ENCODE data around the gene HOXA9.

The HOXA9 gene

DNA sequence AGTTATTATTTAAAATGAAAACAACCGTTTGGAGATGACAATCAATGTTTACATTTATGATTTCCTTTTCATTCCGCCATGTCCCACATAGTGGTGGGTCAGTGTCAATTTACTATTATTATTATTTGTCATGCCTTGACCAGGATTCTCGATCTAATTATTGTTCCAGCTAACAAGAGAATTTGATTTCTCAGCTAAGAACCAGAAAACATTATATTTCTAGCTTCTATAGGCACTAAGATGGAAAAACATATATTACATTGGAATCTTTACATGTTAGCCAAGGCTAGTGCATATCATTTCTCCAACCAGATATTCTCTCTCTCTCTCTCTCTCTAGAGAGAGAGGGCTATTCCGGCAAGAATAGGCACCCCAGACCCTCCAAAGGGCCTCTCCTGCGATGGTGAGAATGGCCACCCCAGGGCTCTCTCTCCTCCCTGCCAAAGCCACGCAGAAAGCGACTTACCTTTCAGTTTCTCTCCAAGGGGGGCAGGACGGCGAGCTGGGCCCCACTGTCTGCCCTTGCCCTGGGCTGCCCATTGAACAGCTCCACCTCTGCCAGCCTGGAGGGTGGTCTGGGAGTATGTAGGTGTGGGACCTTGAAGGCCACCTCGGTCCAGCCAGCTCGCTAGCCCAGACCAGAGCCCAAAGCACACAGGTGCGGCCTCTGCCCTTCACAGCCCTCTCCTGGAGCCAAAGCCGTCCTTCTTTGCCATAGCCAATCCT lies 15.3 kb downstream of the HOXA9 start:
- peak; percentile 17 for ATAC-seq
- DNase-seq, result peak in 1 of 2 donors; percentile 9
- Mint-ChIP-seq H3K4me3 (peak overlapping the region; percentile 79 to 87), H3K27ac (no peak overlapping the region), H3K4me1 (peaks cover 44% of the 10 kb centered on the region), H3K9me3 (no peaks in the 10 kb centered on the region), H3K27me3 (peaks cover 100% of the 10 kb centered on the region)

DNA sequence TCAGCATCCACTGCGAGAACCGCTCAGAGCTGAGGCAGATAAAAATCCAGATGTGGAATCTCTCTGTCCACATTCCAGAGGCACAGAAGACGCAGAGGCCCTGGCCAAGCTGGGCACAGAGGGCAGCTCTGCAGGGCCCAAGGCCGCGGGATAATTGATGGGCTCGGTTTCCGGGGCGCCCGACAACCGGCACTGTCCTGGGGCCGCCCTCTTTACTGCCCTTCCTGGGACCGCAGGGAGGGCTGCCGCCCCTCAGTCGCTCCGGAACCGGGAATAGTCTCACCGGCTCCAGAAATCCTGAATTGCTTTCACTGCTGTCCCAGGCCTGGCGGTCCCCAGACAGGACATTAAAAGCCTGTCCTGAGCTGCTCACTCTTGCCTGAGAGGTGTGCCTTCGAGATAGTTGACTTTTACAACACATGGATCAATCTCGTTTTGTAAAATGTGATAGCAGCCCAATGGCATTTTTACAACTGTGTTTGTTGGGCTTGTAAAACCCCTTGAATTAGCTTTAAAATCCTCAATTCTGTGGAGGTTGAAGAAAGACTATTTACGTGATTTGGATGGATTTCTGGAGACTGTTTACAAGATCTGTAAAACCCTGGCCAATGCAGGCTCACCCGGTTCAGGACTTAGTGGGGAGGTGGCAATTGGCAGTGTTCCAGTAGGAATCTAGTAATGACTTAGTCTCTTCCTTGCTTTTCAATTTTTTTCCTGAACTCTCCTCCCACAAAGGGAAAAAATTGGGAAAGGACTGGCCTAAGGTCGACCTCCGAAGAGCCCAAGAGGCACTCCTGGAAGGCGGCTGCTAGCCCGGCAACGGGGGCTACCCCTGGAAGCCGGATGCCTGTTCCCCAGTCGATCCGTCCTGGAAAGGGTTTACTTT lies 16.3 kb downstream of the HOXA9 start:
- DNase-seq (no peak), ATAC-seq (no peak)
- peaks cover 94% of the 10 kb centered on the region for H3K27me3 Mint-ChIP-seq
- H3K4me3 Mint-ChIP-seq, result no peak overlapping the region
- H3K4me1 Mint-ChIP-seq, result peaks cover 35% of the 10 kb centered on the region
- no peaks in the 10 kb centered on the region for H3K9me3 Mint-ChIP-seq
- no peak overlapping the region for H3K27ac Mint-ChIP-seq

DNA sequence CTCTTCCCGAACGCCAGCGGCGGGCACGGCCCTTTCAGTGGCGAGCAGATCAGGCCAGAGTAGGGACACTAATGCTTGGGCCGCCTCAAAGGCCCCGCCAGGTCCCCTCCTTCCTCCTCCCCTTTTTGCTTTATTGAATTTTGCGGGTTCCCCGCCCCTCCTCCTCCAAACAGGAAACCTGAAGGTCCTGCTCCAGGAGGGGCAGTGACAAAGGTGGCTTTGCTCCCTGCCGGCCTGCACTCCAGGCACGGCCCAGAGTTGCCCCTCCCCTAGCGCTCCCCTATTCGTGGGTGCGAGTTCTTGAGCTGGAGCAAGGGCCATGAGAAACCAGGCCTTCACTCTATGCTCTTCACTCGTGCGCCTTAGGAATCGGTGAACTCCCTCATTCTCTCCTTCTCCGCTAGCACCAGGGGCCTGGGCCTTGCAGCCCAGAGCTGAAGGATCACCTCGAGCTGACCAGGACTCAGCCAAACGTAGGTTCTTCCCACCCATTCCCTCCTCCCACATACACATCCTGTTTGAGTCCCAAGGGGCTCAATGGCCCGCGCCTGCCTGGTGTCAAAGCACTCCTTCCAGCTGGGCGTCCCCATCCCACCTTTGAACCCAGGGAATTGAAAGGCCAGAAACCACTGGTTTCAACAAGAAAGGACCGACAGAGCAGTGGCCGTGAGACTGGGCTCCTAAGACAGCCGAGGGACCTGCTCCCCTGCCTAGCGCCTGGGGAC lies 17.1 kb downstream of the HOXA9 start:
- Mint-ChIP-seq H3K9me3 (no peaks in the 10 kb centered on the region), H3K27me3 (peaks cover 86% of the 10 kb centered on the region), H3K27ac (no peak overlapping the region), H3K4me3 (peak overlapping the region; percentile 69 to 78), H3K4me1 (peaks cover 35% of the 10 kb centered on the region)
- no peak for DNase-seq
- ATAC-seq, result no peak

DNA sequence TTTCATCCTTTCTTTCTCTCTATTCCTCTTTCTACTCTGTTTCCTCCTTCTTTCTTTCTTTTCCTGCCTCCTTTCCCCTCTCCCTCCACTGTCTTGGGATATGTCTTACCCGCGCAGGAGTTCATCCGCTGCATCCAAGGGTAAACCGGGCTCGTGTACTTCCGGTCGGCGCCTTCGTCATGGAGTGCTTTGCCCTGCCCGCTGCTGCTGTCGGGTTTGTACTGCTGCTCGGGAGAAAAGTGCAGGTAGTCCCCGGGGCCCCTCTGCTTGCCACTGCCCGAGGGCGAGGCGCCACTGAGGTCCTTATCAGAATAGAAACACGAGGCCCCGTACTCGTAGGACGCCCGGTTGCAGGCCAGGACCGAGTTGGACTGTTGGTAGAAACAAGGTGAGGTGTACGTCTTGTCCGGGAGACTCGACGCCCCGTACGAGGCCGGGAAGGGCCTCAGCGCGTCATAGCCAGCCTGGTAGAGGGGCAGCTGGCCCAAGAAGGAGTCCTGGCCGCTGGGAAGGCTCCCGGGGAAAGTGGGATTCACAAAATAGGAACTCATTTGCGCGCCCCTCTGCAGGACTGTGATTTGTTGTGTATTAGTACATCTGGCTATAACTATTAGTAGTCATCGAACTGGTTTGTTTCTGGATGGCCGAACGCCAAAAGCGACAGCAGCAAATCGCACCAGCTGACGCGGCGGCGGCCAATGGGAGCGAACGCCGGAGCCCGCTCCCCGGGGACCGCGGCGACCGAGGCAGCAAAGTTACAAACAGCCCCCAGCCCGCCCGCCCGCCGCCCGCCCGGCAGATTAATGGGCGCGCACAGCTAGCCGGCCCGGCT lies 17.9 kb downstream of the HOXA9 start, which contains the start of gene HOXA6:
HOXA6 (minus strand) TSS at position 576 of the 832 bp plus-strand sequence; CDS start at position 551, 25 bp downstream.
- ATAC-seq (no peak), DNase-seq (no peak)
- Mint-ChIP-seq H3K9me3 (no peaks in the 10 kb centered on the region), H3K27me3 (peaks cover 85% of the 10 kb centered on the region), H3K27ac (no peak within 1 kb of the TSS), H3K4me1 (peaks cover 33% of the 10 kb centered on the region), H3K4me3 (peak within 1 kb of the TSS; percentile 69 to 78)

DNA sequence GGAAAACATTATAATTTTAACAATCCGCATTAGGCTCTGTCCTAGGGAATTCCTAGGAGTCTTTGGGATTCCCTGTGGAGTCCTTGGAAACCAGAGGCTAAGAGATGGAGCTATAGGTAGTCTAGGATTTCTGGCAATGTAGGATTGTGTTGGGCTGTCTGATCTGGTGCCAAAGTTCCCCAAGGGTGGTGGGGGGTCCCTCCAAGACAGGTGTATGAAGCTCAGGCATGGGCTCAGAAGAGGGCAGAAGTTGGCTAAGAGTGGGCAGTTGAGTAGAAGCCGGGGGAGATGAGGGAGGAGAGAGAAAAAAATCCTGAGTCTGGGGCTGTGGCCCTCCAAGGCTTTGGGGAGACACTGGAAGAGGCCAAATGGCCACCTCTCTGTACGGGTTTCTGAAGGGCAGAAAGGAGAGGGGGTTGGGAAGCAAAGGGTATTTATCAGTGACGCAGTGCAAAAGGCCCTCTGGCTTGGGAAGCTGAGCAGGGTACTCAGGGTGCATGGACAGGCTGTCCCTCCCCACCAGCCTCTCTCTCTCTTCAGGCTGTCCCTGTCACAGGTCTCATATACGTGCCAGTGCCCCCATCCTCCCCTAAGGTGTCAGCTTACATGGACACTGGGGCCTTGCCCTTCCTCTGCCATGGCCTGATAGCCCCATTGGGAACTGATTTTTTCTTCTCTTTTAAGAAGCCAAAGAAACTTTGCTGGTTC lies 18.7 kb downstream of the HOXA9 start:
- peaks cover 85% of the 10 kb centered on the region for H3K27me3 Mint-ChIP-seq
- no peak overlapping the region for H3K4me3 Mint-ChIP-seq
- ATAC-seq (no peak), DNase-seq (no peak)
- no peak overlapping the region for H3K27ac Mint-ChIP-seq
- no peaks in the 10 kb centered on the region for H3K9me3 Mint-ChIP-seq
- H3K4me1 Mint-ChIP-seq, result peaks cover 26% of the 10 kb centered on the region

DNA sequence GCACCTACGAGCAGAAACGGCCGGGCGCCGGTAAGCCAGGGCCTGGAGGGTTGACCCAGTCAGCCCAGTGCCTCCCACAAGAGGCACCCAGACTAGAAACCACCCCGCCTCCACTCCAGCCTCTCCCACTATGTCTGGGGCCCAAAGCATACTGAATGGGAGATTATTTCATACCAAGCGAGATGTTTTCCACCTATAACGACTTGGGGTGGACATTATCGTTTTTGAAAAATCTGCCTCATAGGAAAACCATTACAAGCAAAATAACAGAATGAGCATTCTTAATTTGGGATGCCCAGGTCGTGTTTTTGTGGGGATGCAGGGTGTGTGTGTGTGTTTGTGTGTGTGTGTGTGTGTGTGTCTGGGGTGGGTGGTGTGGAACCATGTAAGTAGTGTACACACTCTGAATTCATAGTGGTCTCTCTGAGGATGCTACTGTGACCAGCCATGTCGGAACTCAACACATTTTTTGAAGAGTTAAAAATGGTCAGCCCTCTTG lies 19.4 kb downstream of the HOXA9 start:
- no peak for ATAC-seq
- no peaks in the 10 kb centered on the region for H3K9me3 Mint-ChIP-seq
- no peak overlapping the region for H3K27ac Mint-ChIP-seq
- DNase-seq, result no peak
- peaks cover 19% of the 10 kb centered on the region for H3K4me1 Mint-ChIP-seq
- no peak overlapping the region for H3K4me3 Mint-ChIP-seq
- peaks cover 85% of the 10 kb centered on the region for H3K27me3 Mint-ChIP-seq

DNA sequence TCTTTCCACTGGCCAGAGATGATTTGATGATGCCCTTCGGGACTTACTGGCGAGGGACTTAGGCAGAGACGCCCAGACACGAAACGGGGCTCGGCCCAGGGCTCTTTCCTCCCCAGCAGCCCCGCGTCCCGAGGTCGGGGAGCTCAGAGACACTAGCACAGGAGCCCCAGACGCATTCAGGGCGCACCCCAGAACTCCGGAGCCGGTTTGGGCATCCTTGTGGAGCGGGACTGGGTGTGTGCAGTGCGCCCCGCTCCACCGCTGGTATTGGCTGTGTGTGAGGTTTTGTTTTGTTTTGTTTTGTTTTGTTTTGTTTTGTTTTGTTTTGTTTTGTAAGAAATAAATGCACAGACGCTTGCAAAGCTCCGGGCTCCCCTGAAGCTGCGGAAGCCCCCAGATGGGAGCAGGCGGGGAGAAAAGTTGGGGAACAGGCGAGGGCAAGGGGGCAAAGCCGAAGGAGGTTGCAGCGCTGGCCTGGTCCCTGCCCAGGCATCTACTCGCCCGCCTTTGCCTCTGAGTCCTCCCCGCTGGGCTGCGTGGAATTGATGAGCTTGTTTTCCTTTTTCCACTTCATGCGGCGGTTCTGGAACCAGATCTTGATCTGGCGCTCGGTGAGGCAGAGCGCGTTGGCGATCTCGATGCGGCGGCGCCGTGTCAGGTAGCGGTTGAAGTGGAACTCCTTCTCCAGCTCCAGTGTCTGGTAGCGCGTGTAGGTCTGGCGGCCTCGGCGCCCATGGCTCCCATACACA lies 20.0 kb downstream of the HOXA9 start:
- DNase-seq (no peak), ATAC-seq (no peak)
- no peak overlapping the region for H3K27ac Mint-ChIP-seq
- H3K4me1 Mint-ChIP-seq, result peaks cover 12% of the 10 kb centered on the region
- peaks cover 79% of the 10 kb centered on the region for H3K27me3 Mint-ChIP-seq
- H3K9me3 Mint-ChIP-seq, result no peaks in the 10 kb centered on the region
- no peak overlapping the region for H3K4me3 Mint-ChIP-seq

DNA sequence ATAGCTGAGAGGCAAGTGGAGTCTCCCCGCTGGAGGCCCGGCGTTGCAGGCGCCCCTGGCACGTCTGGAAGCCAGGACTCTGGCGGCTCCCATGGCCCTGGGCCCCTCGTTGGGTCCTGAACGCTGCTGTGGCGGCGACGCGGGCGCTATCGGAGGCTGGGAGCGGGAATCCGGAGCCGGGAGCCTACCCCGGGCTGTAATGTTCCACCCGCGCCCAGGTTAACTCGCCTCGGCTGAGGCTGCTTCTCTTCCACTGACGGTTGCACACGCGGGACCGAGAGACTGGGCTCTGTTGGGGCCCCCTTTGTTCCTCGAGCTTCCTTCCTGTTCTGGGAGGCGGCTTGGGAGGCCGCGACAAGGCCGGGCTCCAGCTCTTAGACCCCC lies 20.6 kb downstream of the HOXA9 start:
- Mint-ChIP-seq H3K4me1 (peaks cover 9% of the 10 kb centered on the region), H3K4me3 (no peak overlapping the region), H3K9me3 (no peaks in the 10 kb centered on the region), H3K27me3 (peaks cover 77% of the 10 kb centered on the region), H3K27ac (no peak overlapping the region)
- ATAC-seq (no peak), DNase-seq (no peak)

DNA sequence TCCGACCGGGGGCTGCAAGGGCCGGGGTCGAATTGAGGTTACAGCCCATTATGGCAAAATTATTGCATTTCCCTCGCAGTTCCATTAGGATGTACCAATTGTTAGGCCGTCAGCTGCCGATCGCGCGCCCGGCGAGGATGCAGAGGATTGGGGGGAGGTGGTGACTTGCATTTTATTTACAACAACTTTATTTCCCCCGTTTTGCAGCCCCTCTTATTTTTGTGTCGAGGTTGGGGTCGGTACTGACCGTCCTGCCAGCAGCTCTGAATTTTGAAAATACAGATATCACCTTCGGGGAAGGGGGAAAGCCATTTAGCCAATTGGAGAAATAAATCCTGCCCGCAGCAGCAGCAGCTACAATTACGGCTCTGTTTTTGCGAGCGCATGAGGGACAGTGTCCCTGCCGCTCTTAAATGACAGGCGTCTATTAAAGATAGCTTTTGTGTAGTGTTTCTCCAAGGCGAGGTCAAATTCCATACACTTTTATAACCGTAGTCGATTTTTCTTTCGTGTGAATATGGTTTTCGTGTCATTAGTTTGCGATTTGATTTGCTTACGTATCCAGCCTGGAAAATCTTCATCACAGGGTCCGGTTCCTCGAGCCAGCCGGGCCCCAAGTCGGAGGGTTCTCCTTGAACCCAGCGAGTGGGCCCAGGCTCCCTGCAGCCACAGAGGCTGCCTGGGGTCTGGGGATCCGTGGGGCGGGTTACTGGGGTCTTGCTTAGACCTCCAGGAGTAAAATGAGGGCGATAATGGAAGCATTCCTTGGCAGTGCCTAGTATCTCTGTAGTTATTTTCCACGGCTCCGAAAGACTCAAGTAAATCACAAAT lies 21.2 kb downstream of the HOXA9 start:
- ATAC-seq, result no peak
- DNase-seq, result no peak
- H3K9me3 Mint-ChIP-seq, result no peaks in the 10 kb centered on the region
- peaks cover 76% of the 10 kb centered on the region for H3K27me3 Mint-ChIP-seq
- H3K4me1 Mint-ChIP-seq, result peaks cover 9% of the 10 kb centered on the region
- H3K4me3 Mint-ChIP-seq, result no peak overlapping the region
- H3K27ac Mint-ChIP-seq, result no peak overlapping the region

DNA sequence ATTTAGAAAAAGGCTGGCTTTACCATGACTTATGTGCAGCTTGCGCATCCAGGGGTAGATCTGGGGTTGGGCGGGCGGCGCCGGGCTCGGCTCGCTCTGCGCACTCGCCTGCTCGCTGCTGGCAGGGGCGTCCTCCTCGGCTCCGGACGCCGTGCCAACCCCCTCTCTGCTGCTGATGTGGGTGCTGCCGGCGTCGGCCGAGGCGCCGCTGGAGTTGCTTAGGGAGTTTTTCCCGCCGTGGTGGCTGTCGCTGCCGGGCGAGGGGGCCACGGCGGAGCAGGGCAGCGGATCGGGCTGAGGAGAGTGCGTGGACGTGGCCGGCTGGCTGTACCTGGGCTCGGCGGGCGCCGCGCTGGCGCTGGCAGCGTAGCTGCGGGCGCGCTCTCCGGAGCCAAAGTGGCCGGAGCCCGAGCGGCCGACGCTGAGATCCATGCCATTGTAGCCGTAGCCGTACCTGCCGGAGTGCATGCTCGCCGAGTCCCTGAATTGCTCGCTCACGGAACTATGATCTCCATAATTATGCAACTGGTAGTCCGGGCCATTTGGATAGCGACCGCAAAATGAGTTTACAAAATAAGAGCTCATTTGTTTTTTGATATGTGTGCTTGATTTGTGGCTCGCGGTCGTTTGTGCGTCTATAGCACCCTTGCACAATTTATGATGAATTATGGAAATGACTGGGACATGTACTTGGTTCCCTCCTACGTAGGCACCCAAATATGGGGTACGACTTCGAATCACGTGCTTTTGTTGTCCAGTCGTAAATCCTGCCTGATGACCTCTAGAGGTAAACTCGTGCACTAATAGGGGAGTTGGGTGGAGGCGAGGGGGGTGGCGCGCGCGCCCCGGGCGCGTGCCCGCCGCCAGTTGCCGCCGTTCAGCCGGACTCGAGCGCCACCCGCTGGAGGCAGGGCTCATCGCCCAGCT lies 22.1 kb downstream of the HOXA9 start, which contains the start of gene HOXA5:
HOXA5 (minus strand) TSS at position 659 of the 927 bp plus-strand sequence; CDS start at position 585, 74 bp downstream.
- DNase-seq (no peak), ATAC-seq (no peak)
- Mint-ChIP-seq H3K4me3 (peak within 1 kb of the TSS in 1 of 2 donors; percentile 42), H3K27me3 (peaks cover 75% of the 10 kb centered on the region), H3K27ac (peak within 1 kb of the TSS in 1 of 2 donors; percentile 32), H3K4me1 (peaks cover 5% of the 10 kb centered on the region), H3K9me3 (no peaks in the 10 kb centered on the region)

DNA sequence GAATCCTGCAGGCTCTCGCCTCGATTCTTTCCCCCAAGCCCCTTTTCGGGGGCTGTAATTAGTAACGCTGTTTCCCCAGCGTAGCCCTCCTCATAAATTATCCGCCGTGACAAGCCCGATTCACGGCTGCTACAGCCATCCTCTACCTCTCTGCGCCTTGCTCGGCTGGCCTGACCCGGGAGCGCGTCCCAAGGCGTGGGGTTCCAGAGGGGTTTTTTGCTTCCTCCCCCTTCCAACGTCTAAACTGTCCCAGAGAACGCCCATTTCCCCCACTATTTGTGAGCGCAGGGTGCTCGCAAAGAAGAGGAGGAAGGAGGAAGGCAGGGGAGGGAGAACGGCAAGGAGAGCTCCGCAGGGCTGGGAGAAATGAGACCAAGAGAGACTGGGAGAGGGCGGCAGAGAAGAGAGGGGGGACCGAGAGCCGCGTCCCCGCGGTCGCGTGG lies 22.7 kb downstream of the HOXA9 start:
- H3K4me1 Mint-ChIP-seq, result no peaks in the 10 kb centered on the region
- ATAC-seq (no peak), DNase-seq (no peak)
- H3K27me3 Mint-ChIP-seq, result peaks cover 75% of the 10 kb centered on the region
- H3K4me3 Mint-ChIP-seq, result peak overlapping the region in 1 of 2 donors; percentile 42
- peak overlapping the region in 1 of 2 donors; percentile 32 for H3K27ac Mint-ChIP-seq
- no peaks in the 10 kb centered on the region for H3K9me3 Mint-ChIP-seq
